Measurements from ENCODE around the gene CABP7.

CABP7 gene

DNA sequence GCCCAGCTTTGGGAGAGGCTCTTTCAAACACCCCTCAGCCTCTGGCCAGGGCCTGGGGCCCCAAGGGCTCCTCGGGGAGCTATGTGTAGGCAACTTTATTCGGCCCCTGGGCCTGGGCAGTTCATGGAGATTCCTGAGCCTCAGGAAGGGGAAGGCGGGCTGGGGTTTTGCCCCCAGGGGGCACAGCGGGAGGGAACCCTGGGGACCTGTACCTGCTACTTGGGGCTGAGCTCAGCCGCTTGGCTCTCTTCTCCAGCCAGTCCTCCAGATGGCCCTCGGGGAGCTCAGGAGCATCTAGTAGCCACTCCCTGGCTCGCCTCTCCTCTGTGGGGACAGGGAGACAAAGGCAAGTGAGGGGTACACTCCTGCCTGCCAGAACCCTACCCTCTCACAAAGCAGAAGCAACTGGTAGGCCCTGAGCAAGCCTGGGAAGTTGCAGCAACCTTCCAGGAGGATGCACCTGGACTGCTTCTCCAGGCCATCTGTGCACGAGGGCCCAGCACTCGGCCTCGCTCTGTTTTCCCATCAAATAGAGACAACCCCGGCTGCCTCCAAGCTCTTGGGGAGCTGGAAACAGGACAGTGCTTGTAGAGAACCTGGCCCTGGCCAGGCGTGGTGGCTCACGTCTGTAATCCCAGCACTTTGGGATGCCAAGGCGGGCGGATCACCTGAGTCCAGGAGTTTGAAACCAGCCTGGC, 18.5 kb downstream of the CABP7 start:
- Histone ChIP-seq H3K27me3 (ENCODE audit: control insufficient read depth, low read length) (no peaks in the 10 kb centered on the region), H3K4me2 (ENCODE audit: low read length) (no peak overlapping the region), H3F3A (ENCODE audit: control insufficient read depth, insufficient read depth) (no peaks in the 10 kb centered on the region), H4K20me1 (ENCODE audit: control insufficient read depth, insufficient read depth, low read depth, low read length) (no peaks in the 10 kb centered on the region), H3K4me3 (ENCODE audit: low read length) (no peak overlapping the region), H3K27ac (ENCODE audit: low read depth, low read length) (no peak overlapping the region), H3K79me2 (ENCODE audit: control insufficient read depth, low read length) (no peaks in the 10 kb centered on the region), H3K36me3 (ENCODE audit: control insufficient read depth, low read length) (no peaks in the 10 kb centered on the region), H3K9me2 (replicated peaks; ENCODE audit: control insufficient read depth, low read length) (no peaks in the 10 kb centered on the region), H3K9me3 (ENCODE audit: control insufficient read depth, insufficient read depth, low read length) (no peaks in the 10 kb centered on the region), H3K4me1 (ENCODE audit: control insufficient read depth, low read length) (no peaks in the 10 kb centered on the region)
- TF ChIP-seq, protein P1, sequence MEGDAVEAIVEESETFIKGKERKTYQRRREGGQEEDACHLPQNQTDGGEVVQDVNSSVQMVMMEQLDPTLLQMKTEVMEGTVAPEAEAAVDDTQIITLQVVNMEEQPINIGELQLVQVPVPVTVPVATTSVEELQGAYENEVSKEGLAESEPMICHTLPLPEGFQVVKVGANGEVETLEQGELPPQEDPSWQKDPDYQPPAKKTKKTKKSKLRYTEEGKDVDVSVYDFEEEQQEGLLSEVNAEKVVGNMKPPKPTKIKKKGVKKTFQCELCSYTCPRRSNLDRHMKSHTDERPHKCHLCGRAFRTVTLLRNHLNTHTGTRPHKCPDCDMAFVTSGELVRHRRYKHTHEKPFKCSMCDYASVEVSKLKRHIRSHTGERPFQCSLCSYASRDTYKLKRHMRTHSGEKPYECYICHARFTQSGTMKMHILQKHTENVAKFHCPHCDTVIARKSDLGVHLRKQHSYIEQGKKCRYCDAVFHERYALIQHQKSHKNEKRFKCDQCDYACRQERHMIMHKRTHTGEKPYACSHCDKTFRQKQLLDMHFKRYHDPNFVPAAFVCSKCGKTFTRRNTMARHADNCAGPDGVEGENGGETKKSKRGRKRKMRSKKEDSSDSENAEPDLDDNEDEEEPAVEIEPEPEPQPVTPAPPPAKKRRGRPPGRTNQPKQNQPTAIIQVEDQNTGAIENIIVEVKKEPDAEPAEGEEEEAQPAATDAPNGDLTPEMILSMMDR (IDR thresholded peaks at IDR 0.05; ENCODE audit: low read depth, low read length, poor library complexity, severe bottlenecking): no peak
- TF ChIP-seq EZH2phosphoT487 (IDR thresholded peaks at IDR 0.05; ENCODE audit: borderline replicate concordance, low read length): no peak

DNA sequence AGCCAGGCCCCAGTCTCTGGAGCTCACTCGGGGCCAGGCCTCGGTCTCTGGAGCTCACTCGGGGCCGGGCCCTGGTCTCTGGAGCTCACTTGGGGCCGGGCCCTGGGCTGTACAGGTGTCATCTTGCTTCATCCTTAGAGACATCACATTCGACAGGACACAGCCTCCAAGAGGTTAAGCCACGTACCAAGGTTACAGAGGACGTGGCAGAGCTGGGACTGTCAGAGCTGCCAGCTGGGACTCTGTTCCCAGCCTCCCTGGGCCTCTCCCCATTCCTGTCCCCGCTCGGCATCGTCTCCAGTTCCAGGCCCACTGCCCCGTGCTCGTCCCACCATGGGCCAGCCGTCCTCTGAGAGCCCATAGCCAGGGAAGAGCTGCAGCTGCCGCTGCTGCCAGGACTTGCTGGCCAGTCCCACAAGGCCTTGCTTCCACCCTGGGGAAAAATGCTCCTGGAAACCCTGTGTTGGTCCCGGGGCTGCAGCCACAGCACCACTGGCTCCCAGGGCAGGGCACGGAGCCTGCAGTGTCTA, 19.6 kb downstream of the CABP7 start:
- H3K79me2 ChIP-seq (ENCODE audit: control insufficient read depth, low read length): no peaks in the 10 kb centered on the region
- no peak overlapping the region for H3K4me2 ChIP-seq (ENCODE audit: low read length)
- H3K4me1 ChIP-seq (ENCODE audit: control insufficient read depth, low read length): no peaks in the 10 kb centered on the region
- no peaks in the 10 kb centered on the region for H3K9me3 ChIP-seq (ENCODE audit: control insufficient read depth, insufficient read depth, low read length)
- no peaks in the 10 kb centered on the region for H3K9me2 ChIP-seq (replicated peaks; ENCODE audit: control insufficient read depth, low read length)
- H3K27me3 ChIP-seq (ENCODE audit: control insufficient read depth, low read length): no peaks in the 10 kb centered on the region
- no peaks in the 10 kb centered on the region for H3F3A ChIP-seq (ENCODE audit: control insufficient read depth, insufficient read depth)
- H4K20me1 ChIP-seq (ENCODE audit: control insufficient read depth, insufficient read depth, low read depth, low read length): no peaks in the 10 kb centered on the region
- H3K36me3 ChIP-seq (ENCODE audit: control insufficient read depth, low read length): no peaks in the 10 kb centered on the region
- H3K4me3 ChIP-seq (ENCODE audit: low read length): no peak overlapping the region
- TF ChIP-seq EZH2phosphoT487 (IDR thresholded peaks at IDR 0.05; ENCODE audit: borderline replicate concordance, low read length): no peak
- TF ChIP-seq, protein P1 (IDR thresholded peaks at IDR 0.05; ENCODE audit: low read depth, low read length, poor library complexity, severe bottlenecking): no peak
- H3K27ac ChIP-seq (ENCODE audit: low read depth, low read length): no peak overlapping the region

- Histone ChIP-seq H3K27ac (ENCODE audit: low read depth, low read length) (no peak overlapping the region), H3K4me1 (ENCODE audit: control insufficient read depth, low read length) (no peaks in the 10 kb centered on the region), H3K79me2 (ENCODE audit: control insufficient read depth, low read length) (no peaks in the 10 kb centered on the region)
Observed at GRCh38 chr22:29740216-29740615, 20.4 kb downstream of the CABP7 start.

More at GRCh38 chr22:29740216-29740615, 20.4 kb downstream of the CABP7 start:
- Histone ChIP-seq H3K9me2 (replicated peaks; ENCODE audit: control insufficient read depth, low read length) (no peaks in the 10 kb centered on the region), H3K4me3 (ENCODE audit: low read length) (no peak overlapping the region), H3F3A (ENCODE audit: control insufficient read depth, insufficient read depth) (no peaks in the 10 kb centered on the region), H3K27me3 (ENCODE audit: control insufficient read depth, low read length) (no peaks in the 10 kb centered on the region), H3K9me3 (ENCODE audit: control insufficient read depth, insufficient read depth, low read length) (no peaks in the 10 kb centered on the region), H3K4me2 (ENCODE audit: low read length) (no peak overlapping the region), H4K20me1 (ENCODE audit: control insufficient read depth, insufficient read depth, low read depth, low read length) (no peaks in the 10 kb centered on the region), H3K36me3 (ENCODE audit: control insufficient read depth, low read length) (no peaks in the 10 kb centered on the region)
- TF ChIP-seq EZH2phosphoT487 (IDR thresholded peaks at IDR 0.05; ENCODE audit: borderline replicate concordance, low read length): no peak
- TF ChIP-seq, protein P1 (IDR thresholded peaks at IDR 0.05; ENCODE audit: low read depth, low read length, poor library complexity, severe bottlenecking): no peak

Measured in DOHH2 (cell line).